Spleen (tissue), 7 donors: Measurements from ENCODE around the gene CTSD.
A peak's percentile ranks its signal among the peaks of the same experiment; 100 is the strongest.

ENCODE experiments used
- CTCF ChIP-seq, 11 experiments: fragments of 200-600 bp in 7 of 11; fragments of 450-650 bp in 4 of 11; sonication (generic) in 4 of 11; IDR thresholded peaks in 8 of 11; conservative IDR thresholded peaks in 3 of 11; 1 replicate in 7 of 11; 2 replicates in 4 of 11; pipeline versions ENCODE4 v1.4.0 to v1.8.0; 2016 to 2021; ENCODE audit warnings: antibody characterized with exemption in 11 of 11, inconsistent platforms in 4 of 11, mild to moderate bottlenecking in 1 of 11
- POLR2A ChIP-seq, 3 donors: fragments of 450-650 bp; IDR thresholded peaks; one replicate each; pipeline ENCODE4 v1.5.1; 2017; ENCODE audit warnings: antibody characterized with exemption in 3 of 3, mild to moderate bottlenecking in 1 of 3
- POLR2AphosphoS5 ChIP-seq, 3 donors: sonication (generic); formaldehyde crosslinking; IDR thresholded peaks; one replicate each; pipeline ENCODE4 v1.5.1; 2017; ENCODE audit warnings: antibody characterized with exemption in 3 of 3
- donor health status: DM: no; HTN: no; CAD: no; lungs with moderate emphysema.
- donor health status: DM: no; HTN: no; CAD: no.
- donor health status: DM: no; HTN: no; CAD: no.

GRCh38 chr11:1760351-1761109 lies 3.2 kb downstream of the CTSD start:
- TF ChIP-seq CTCF (IDR thresholded peaks at IDR 0.05 in 8 of 11, conservative IDR thresholded peaks at IDR 0.05 in 3 of 11) = no peak
- TF ChIP-seq POLR2AphosphoS5 (IDR thresholded peaks at IDR 0.05) = peak in 2 of 3 donors; percentile 91 to 95
- no peak for TF ChIP-seq POLR2A (IDR thresholded peaks at IDR 0.05)
